Activated CD4-positive, alpha-beta T cell treated with anti-CD3 and anti-CD28 coated beads, Interleukin-2, amount 50 U/mL, for 48 hours (primary cell): Measurements from ENCODE around the gene KCNJ15.

Experiments
- DNase-seq, 2 experiments: peaks; one replicate each; pipeline ENCODE4 v3.0.0-alpha.2; 2020

The KCNJ15 gene

DNA sequence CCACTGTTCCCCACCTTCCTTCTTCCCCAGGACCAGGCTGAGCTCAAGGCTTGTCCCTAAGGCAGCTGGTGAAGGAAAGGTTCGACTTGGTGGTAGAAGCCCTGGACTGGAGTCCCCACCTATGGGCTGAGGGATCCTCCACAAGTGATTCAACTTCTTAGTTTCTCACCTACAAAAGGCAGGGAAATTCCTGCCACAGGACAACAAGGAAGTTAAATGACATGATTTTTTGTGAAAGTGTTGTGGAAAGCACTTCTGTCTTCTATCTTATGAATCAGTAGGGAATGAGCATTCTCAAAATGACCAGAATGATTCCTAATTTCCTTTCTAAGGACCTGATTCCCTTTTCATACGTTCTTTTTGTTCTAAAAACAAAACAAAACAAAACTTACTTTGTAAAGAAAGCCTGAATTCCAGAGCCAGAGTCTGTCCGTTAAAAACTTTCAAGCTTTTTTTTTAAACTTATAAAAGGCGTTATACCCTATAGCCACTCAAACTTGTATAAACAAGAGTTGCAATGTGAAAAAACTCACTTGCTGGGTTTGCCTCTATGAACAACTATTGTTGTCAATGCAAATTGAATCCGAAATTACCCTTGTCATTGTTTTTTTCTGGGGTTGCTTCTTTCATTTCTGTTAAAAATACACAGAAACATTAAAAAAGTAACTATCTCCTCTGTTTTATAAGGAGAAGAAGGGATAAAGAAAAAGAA is 12.2 kb downstream of the KCNJ15 start:
- DNase-seq, result no peak

DNA sequence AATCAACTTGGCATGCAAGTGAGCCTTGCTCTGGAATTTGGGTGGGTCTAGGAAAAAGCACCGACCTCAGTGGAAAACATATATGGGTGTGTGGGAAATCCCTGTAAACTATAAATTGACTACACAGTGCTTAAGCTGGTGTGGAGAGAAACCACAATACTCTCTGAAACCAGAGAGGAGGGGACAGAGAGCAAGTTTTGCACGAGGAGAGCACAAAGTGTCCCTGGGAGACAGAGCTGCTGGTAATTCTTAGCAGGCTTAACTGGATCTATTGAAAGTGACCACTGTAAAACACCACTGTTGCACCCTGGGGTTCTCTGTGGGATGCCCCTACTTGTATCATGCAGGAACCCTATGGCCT is 12.8 kb downstream of the KCNJ15 start:
- DNase-seq, result no peak

DNA sequence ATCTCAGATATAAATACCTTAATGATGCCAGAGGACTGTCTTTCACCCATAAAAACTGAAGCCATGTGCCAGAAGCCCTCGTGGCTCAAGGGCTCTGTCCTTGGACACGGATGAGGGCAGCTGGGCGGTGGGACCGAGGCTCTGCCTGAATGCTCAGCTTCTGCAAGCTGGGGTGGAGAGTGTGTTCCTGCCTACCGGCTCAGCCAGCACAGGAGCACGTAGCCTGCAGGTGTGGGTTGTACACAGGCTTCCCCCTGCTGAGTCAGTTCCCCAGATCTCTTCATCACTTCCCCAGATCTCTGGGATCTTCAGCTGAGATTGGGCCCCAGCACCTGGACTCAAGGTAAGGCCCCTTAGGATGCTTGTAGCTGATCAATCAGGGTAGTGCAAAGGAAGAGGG is 15.4 kb downstream of the KCNJ15 start:
- peak in 1 of 2 experiments; percentile 15 for DNase-seq

DNA sequence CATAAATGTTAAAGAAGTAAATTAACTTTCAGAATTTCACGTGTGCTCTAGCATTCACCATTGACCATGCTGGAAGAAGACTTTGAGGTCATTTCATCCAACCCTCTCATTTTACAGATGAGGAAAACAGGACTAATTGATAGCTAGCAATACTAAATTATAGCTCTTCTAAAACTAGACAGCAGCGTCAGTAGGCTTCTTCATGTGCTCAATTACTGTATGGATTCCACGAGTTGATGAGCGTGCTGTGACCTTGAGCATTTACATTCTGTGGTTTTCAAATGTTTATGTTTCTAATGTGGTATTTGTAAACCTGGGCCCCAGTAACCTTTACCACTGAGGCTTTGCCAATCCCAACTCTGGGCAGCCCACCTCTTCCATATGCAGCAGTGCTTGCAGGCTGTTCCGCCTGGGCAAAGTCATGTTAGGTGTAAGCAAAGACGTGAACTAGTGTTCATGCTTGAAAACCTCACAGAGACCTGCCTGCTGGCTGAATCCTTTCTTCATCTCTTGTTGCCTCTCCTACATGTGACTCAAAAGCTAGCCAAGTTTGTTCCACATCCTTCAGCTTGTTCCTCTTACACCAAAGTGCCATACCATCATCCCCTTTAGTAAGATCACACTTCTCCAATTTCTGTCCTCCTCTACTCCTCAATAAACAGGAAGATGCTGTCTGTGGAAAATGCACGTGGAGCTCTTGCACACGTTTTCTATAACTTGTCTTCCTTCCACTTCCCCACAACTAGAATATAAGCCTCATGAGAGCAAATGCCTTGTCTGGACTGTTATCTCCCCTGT is 17.2 kb downstream of the KCNJ15 start:
- DNase-seq, result no peak

DNA sequence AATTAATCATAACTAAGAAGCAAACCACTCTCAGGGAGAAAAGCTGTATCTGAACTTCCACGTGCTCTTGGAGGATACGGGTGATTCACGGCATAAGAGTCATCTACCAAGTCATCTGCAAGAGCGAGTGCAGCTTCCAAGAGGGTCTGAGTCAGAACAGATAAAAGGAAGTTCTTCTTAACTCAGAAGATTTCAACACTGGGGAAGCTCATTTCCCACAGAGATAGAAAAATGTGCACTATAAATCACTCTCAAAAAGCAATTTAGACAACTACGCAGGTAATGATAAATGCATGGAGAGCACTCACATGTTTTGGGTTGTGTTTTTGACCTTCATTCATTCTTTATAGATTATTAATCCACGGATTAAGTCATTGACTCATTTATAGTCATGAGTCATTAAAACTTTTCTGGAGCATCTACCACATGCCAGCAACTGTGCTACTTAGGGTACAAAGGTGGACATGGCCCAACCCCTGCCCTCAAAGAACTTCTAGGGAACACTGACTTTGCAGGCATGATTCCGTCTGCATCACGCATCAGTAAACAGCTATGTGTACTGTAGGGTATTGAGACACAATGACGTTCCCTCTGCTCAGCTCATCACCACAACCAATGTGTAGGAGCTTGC is 20.8 kb downstream of the KCNJ15 start:
- peak in 1 of 2 experiments; percentile 28 for DNase-seq

DNA sequence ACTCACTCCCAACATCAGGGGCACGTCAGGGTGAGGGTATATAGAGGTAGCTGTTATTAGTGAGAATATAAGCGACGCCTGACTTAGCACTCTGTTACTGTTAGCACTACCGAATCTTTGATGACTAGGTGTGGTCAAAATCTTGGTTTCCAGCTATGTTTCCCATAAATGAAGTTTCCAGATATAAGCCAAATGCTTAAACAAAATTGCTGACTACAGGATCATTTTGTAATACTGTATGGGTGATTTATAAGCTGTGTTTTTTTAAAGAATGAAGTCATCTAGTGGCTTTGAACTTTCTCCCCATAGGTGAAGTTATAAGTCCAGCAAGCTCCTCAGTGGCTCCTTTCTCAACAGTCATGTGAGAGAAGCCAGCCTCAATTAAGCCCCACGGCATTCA is 23.7 kb downstream of the KCNJ15 start:
- no peak for DNase-seq

DNA sequence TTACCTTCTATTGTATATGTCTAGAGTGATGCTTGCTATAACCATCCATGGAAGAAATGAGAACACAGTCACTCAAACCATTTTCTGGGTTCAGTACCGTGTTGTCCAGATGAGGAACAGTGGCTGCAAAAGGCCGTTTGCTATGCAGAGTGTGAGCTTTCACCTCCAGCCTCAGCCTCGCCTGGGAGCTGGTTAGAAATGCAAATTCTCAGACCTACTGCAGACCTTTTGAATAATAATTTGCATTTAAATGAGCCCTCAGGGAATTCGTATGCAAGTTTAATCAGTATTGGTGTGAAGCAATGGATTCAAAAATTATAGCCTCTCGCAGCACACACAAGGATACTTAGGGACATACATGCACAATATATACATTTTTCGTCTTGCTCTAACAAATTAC is 24.1 kb downstream of the KCNJ15 start:
- no peak for DNase-seq

DNA sequence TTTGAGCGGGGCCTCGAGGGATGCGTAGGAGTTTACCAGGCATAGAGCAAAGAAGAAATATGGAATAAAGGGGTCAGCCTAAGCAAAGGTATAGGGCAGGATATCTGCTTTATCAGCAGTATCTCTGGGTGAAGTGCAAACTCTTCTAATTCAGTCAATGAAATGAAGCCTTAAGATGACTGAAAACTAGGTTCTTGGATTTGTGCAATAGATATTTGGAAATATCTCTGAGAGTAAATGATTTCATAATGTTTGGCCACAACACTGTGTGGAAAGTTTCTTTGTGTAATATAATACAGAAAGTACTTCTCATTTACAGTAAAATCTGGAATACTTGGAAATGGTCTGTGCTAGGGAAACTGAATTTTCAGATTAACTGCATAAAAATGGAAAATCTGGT is 26.1 kb downstream of the KCNJ15 start:
- no peak for DNase-seq

DNA sequence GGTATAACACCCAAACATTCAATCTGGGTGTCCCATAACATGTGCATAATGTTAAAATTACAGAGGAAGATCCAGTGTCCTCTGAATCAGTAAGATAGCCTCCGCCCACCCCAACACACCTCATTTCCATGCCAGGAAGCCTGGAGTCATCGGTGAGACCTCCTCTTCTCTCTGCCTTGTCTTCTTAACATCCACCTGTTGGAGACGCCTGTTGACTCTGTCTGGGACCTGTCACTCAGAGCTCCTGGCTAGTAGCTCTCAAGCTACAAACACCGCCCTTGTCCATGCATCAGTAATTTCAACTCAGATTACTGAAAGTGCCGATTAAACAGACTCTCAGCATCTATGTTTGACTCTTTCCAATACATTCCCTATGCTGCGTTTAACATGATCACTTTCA is 27.4 kb downstream of the KCNJ15 start:
- DNase-seq, result no peak

DNA sequence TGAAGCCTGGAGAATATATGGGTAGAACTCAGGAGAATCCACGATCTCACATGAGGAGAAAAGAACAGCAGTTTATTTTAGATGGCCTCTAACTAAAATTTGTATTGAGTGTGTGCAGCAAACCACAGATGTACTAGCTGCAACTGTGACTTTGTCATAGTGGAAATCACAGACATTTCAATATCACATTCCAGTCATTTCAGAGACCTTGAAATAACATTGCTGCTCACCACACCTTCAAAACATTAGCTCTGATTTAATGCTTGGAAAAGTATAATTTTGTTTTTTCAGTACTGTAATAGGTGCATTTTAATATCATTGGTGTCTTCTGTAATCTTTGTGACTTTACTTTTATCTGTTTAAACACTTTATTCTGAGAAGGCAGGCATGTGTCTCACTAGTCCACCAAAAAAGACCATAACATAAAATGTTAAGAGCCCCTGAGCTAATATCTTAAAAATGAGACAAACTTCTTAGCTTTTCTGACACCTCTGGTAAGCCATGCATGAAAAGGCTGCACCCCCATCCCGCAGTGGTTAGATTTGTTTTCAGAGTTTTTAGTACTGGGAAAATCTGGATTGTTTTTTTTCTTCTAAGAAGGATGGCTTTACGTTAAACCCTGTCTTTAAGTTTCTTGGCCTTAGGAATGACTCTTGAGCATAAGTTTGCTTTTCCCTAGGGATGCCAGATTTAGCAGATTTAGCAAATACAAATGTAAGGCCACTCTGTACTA is 30.1 kb downstream of the KCNJ15 start:
- DNase-seq, result no peak

DNA sequence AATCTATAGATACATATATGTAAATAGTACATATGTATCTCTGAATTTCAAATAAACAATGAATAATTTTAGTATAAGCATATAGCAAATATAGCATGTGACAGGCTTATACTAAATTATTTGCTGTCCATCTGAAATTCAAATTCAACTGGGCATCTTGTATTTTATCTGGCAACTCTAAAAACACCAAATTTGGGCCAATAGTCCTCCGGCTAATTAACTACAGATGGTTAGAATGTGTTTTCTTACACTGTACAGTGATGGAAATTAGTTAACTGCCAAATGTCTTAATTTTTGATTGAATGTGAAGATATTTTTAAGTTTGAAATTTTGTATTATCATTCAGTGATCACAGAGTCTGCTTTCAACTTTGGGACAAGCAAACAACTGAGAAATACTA is 30.7 kb downstream of the KCNJ15 start:
- DNase-seq, result no peak

DNA sequence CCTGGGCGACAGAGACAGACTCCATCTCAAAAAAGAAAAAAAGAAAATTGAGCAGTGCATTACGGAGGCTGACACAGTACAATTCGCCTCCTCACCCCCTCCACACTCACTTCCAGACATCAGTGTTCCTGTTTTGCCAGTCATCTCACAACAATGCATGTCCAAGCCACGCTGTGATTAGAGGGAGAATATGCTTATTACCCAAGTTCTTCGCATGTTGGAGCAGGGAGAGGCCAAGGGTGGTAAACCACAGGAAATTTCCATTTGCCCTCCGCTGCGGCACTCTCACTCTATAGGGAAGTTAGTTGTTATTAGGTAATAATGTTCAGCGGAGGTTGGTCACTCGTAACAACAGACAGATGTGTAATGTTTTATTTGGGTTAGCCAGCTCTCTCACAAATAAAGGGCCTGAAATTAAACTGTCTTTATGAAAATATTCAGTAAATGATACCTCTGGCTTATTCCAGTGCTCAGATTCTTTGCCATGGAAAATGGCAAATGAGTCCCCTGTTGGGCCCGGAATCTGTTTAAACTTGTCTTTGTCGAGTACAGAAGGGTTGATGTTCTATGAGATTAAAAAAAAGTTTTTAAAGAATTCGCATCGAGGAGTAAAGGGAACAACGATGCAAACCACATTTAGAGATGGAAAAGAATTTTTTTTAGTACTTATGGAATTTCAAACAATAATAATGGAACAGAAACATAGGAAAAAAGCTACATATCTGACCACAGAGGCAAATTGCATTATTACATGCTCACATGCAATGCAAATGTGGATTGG is 33.1 kb downstream of the KCNJ15 start:
- no peak for DNase-seq

DNA sequence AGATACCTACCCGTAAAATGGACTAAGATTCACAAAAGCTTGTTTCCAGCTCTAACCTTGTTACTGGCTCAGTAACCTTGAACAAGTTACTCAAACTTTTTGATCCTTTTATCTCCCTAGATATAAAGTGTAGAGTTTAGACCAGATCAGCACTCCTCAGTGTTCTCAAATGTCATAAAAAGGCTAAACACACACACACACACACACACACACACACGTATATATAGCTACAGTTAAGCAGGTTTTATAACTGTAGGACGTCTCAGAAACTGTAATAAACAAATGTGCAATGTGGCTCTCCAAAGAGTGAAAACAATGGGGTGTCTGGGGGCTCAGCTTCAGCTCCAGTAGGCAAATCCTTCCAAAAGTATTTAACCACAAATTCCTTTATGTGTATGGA is 34.0 kb downstream of the KCNJ15 start:
- no peak for DNase-seq

DNA sequence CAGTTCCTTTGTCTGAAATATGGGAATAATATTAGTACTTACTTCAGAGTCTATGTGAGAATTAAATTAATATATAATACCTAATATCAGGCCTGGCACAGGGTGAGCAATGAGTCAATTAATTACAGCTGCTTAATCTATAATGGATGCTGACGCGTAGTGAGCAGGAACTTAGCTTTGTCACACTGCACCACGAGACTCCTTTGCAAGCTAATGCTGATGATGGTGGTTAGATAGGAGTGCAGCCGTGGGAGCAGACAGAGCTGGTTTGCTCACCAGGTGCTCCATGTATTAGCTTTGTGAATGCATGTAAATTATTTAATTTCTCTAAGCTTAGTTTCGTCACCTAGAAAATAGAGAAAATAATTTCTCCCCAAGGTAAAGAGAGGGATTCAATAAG is 35.1 kb downstream of the KCNJ15 start:
- no peak for DNase-seq

DNA sequence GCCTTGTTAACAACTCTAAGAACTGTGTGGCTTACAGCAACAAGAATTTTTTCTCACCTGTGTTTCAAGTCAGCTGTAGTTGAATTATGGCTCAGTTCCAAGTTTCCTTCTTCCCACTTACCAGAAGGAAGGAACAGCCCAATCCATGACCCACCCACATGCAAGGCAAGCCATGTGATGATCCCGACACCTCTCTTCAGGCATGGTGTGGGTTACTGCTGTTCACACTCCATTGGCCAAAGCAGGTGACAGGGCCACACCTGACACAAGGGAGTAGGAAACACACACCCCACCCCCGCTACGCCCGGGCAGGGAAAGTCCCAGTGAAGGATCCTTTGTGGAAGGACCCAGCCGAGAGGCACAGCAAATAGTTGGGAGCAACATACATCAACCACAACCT is 36.3 kb downstream of the KCNJ15 start:
- no peak for DNase-seq

DNA sequence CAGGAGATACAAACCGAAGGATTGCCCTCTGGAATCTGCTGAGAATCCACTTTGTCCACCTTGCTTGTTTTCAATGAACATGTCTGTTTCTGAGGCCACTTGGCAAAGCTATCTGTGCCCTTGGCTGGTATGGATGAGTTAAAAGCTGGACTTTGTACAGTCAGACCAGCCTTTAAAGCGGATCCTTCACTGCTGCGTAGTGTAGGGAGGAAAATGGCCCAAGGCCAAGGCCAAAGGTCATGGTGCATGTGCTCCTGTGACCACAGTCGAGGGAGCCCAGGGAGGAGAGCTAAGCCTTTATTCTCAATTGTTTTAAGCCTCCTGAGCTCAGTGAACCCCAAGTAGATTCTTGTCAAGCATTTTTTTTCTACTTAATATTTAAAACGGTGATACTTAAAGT is 37.0 kb downstream of the KCNJ15 start:
- DNase-seq, result no peak

DNA sequence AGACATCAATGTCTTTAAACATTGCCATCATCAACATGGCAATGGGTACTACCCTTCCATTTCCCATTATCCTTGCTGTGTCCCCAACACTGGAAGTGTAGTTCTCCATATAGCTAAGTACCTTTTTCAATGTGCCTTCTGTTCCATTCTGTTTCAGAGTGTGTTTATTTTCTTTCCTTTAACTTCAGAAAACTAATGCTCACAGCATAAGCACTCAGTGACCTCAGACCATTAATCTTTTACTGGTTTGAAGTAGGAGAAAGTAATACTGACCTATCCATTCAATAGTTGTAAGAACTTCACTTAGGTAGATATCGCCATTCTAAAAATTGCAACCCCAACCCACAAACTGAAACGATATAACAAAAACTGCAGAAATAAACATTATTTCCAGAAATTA is 37.8 kb downstream of the KCNJ15 start:
- DNase-seq, result no peak

DNA sequence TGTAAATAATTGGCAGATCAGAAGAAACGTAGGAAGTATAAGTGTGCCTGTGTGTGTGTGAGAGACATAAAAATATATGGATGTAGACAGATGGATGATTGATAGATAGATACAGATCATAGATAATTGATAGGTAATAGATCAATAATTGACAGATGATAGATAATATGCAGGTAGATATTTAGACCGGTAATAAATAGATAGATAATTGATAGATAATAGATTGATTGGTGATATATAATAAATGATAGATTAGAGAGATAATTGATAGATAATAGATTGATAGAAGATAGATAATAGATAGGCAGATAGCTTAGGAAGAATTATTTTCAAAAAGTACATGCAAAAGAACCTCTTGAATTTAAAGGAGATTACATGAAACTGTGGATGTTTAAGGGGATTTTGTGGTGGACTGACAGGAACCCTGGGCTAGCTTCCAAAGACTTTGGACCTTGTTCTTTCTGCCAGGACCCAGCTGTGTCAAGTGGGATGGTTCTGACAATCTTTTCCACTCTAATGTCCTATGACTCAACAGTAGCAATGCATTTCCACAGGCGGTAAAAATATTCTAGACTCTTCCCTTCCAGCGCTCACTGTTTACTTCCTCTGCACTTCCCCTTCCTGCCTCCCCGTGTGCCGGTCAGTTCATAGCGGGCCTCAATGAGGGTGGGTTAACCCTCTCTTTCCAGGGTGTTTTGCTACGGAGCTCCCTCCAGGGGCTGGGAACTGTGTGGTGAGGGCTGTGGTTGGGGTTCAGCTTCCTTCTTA is 39.4 kb downstream of the KCNJ15 start:
- DNase-seq, result no peak

DNA sequence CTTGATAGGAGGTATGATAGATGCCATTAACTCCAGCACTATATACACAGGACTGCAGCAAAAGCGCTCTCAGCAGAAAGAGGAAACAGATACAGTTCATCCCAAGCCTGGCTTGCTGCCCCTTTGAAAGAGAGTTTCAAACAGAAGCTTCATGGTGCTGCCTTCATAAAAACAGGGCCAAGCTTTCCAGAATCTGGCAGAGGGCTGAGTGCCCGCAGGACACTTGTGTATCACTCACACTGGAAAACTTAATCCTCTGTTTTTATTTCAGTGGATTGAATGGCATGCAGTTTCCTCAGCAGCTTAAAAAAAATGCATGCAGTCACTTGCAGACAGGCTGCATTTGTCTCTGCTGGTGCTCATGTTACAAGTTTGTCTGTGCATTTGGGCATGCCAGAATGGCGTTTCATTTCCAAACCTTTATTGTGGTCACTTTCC is 40.4 kb downstream of the KCNJ15 start:
- DNase-seq, result no peak

DNA sequence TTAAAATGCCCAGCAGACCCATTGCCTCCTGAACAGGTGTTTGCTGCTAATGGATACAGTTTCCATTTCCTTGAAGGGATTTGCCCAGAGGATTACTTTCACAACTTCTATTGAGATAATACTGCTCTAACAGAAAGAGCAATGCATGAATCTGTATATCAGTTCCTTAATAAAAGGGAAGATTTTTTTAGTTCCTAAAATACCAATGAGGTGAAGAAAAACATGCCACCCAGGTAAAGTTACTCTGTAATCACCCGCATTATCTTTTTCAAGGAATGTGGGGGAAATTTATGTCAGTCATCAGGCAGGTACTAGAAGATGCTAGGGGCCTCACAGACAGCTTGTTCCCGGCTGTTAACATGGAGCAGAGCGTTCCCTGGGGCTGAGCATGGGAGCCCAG is 41.1 kb downstream of the KCNJ15 start:
- no peak for DNase-seq

DNA sequence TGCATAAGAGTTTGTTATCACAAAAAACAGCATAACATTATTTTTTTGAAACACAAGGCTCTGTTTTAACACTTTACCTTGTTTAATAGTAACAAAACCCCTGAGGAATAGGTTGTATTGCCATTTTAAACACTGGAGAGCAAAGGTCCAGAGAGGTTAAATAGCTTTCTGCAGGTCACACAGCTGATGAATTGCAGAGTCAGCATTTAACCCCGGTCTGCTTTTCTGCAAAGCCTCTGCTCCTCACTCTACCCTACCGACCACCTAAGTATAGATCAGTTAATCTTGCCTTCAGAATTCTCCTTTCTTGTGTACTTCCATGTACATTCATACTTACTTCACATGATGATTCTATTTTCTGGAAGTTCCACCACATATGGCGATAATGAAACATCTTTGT is 42.0 kb downstream of the KCNJ15 start:
- DNase-seq, result no peak

DNA sequence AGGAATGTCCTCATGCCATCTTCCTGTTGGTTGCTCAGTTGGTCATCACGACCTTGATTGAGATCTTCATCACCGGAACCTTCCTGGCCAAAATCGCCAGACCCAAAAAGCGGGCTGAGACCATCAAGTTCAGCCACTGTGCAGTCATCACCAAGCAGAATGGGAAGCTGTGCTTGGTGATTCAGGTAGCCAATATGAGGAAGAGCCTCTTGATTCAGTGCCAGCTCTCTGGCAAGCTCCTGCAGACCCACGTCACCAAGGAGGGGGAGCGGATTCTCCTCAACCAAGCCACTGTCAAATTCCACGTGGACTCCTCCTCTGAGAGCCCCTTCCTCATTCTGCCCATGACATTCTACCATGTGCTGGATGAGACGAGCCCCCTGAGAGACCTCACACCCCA is 42.9 kb downstream of the KCNJ15 start:
- no peak for DNase-seq
